Measurements from ENCODE around the gene TUT4.

GRCh38 chr1:52553362-52554266 is 722 bp upstream of the TUT4 start:
- TF ChIP-seq CTCF (conservative IDR thresholded peaks at IDR 0.05; ENCODE audit: low read depth in 2 of 2): no peak
- TF ChIP-seq EZH2phosphoT487 (IDR thresholded peaks at IDR 0.05; ENCODE audit: unreplicated experiment): no peak
- peak; percentile 65 for TF ChIP-seq POLR2AphosphoS5 (IDR thresholded peaks at IDR 0.05; ENCODE audit: low read depth)
- no peak for TF ChIP-seq EZH2 (IDR thresholded peaks at IDR 0.05; ENCODE audit: low read depth, unreplicated experiment)
- no peak for TF ChIP-seq CREB1 (CRISPR knock-in tag; IDR thresholded peaks at IDR 0.05; ENCODE audit: low read depth)
- no peak for TF ChIP-seq REST (IDR thresholded peaks at IDR 0.05; ENCODE audit: unreplicated experiment)
- TF ChIP-seq JUNB (IDR thresholded peaks at IDR 0.05; ENCODE audit: unreplicated experiment): no peak

Data from GM23338 (cell line).